Breast epithelium (tissue), 3 donors: ENCODE results near the gene DAPP1.

Experiments used
- POLR2AphosphoS5 ChIP-seq, 3 donors: sonication (generic); formaldehyde crosslinking; IDR thresholded peaks; one replicate each; pipeline ENCODE4 v1.6.1; 2017; ENCODE audit warnings: antibody characterized with exemption in 3 of 3
- TF ChIP-seq, protein P1 (sequence below), 3 donors: fragments of 450-650 bp; IDR thresholded peaks; one replicate each; pipeline ENCODE4 v1.5.1; 2016 to 2017; ENCODE audit warnings: antibody characterized with exemption in 3 of 3, mild to moderate bottlenecking in 3 of 3, moderate library complexity in 3 of 3

GRCh38 chr4:99853999-99854398 lies 37.4 kb downstream of the DAPP1 start:
- TF ChIP-seq, protein P1, sequence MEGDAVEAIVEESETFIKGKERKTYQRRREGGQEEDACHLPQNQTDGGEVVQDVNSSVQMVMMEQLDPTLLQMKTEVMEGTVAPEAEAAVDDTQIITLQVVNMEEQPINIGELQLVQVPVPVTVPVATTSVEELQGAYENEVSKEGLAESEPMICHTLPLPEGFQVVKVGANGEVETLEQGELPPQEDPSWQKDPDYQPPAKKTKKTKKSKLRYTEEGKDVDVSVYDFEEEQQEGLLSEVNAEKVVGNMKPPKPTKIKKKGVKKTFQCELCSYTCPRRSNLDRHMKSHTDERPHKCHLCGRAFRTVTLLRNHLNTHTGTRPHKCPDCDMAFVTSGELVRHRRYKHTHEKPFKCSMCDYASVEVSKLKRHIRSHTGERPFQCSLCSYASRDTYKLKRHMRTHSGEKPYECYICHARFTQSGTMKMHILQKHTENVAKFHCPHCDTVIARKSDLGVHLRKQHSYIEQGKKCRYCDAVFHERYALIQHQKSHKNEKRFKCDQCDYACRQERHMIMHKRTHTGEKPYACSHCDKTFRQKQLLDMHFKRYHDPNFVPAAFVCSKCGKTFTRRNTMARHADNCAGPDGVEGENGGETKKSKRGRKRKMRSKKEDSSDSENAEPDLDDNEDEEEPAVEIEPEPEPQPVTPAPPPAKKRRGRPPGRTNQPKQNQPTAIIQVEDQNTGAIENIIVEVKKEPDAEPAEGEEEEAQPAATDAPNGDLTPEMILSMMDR (IDR thresholded peaks at IDR 0.05) = no peak
- no peak for TF ChIP-seq POLR2AphosphoS5 (IDR thresholded peaks at IDR 0.05)
